Smooth muscle cell (in vitro differentiated cells): ENCODE results near the gene ACTL6B. TPM values are rescaled to one million over a fixed set of nuclear protein-coding genes. Genes with fewer than 3 reads are reported as not detected.
"Not testable (repeated sequence)": the region's sequence is repeated elsewhere in the genome, so short reads cannot be mapped to it uniquely, and the experiment has no call there.

Experiments
- DNase-seq: peaks from one replicate; lab custom pipeline; 2025; ENCODE audit not compliant: unreplicated experiment; lab: John Stamatoyannopoulos, UW
- H2AFZ ChIP-seq: fragments of 200-600 bp; sonication (generic); 2 replicates; pipeline ENCODE4 v1.6.0; 2016; ENCODE audit warnings: antibody characterized with exemption, low read depth, mild to moderate bottlenecking
- H3F3A ChIP-seq: fragments of 200-600 bp; sonication (generic); 2 replicates; pipeline ENCODE4 v1.6.0; 2017; ENCODE audit warnings: antibody characterized with exemption, low read depth
- H3K27ac ChIP-seq: fragments of 200-600 bp; sonication (generic); 2 replicates; pipeline ENCODE4 v1.5.1; 2016; ENCODE audit warnings: low read depth, mild to moderate bottlenecking
- H3K27me3 ChIP-seq: fragments of 200-600 bp; sonication (generic); 2 replicates; pipeline ENCODE4 v1.6.1; 2016; ENCODE audit warnings: low read depth, mild to moderate bottlenecking
- H3K36me3 ChIP-seq: fragments of 200-600 bp; sonication (generic); 2 replicates; pipeline ENCODE4 v1.5.1; 2016; ENCODE audit warnings: low read depth
- H3K4me1 ChIP-seq: fragments of 200-600 bp; sonication (generic); 2 replicates; pipeline ENCODE4 v1.5.1; 2016; ENCODE audit warnings: low read depth
- H3K4me2 ChIP-seq: fragments of 200-600 bp; sonication (generic); 2 replicates; pipeline ENCODE4 v1.6.0; 2016; ENCODE audit warnings: mild to moderate bottlenecking
- H3K4me3 ChIP-seq: fragments of 200-600 bp; sonication (generic); 2 replicates; pipeline ENCODE4 v1.5.1; 2016; ENCODE audit warnings: mild to moderate bottlenecking
- H3K79me2 ChIP-seq: fragments of 200-600 bp; sonication (generic); 2 replicates; pipeline ENCODE4 v1.6.0; 2016; ENCODE audit warnings: low read depth, mild to moderate bottlenecking
- H3K9ac ChIP-seq: fragments of 200-600 bp; sonication (generic); 2 replicates; pipeline ENCODE4 v1.6.0; 2016; ENCODE audit warnings: low read depth
- H3K9me3 ChIP-seq: fragments of 200-600 bp; sonication (generic); replicated peaks from 2 replicates; pipeline ENCODE4 v1.5.1; 2016; ENCODE audit warnings: low read depth
- H4K20me1 ChIP-seq: fragments of 200-600 bp; sonication (generic); 2 replicates; pipeline ENCODE4 v1.6.0; 2016; ENCODE audit warnings: low read depth
- CTCF ChIP-seq: fragments of 200-600 bp; sonication (generic); IDR thresholded peaks from 2 replicates; pipeline ENCODE4 v1.5.1; 2017; ENCODE audit warnings: borderline replicate concordance, mild to moderate bottlenecking, antibody characterized with exemption; ENCODE audit not compliant: insufficient read depth, poor library complexity, severe bottlenecking
- WGBS: methylation state at CpG from one replicate; pipeline ENCODE4 v1.1.7; 2016; ENCODE audit warnings: low lambda C conversion rate; 5-methylcytosine and 5-hydroxymethylcytosine counted together
- polyA plus RNA-seq: library from polyadenylated mRNA; unstranded; fragments of >200 nt; fragmentation: Nextera tagmentation; extraction: Ambion mirVana; gene quantifications from 2 replicates; pipeline ENCODE4 v1.2.1, GENCODE V29; 2016
- total RNA-seq: library from RNA; depleted of rRNA; stranded (reverse); fragments of >200 nt; gene quantifications from 2 replicates; pipeline ENCODE4 v1.2.3, GENCODE V29; 2014

ACTL6B gene
- total and polyA plus RNA-seq, 2 experiments from 2014 or later, result not detected

DNA sequence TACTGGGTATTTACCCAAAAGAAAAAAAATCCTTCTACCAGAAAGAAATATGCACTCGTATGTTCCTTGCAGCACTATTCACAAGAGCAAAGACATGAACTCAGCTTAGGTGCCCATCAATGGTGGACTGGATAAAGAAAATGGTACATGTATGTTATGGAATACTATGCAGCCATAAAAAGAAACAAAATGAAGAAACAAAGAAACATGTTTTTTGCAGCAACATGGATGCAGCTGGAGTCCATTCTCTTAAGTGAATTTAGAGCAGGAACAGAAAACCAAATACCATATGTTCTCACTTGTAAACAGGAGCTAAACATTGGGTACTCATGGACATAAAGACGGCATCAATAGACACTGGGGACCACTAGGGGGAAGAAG, 11.8 kb upstream of the ACTL6B start:
- Histone ChIP-seq H3K4me3 (no peak overlapping the region), H3K4me2 (no peak overlapping the region), H3K79me2 (no peaks in the 10 kb centered on the region), H4K20me1 (no peaks in the 10 kb centered on the region), H3K9ac (no peak overlapping the region), H3K27me3 (no peaks in the 10 kb centered on the region), H3K27ac (no peak overlapping the region), H3F3A (no peaks in the 10 kb centered on the region), H2AFZ (no peak overlapping the region), H3K4me1 (no peaks in the 10 kb centered on the region), H3K36me3 (no peaks in the 10 kb centered on the region), H3K9me3 (no peaks in the 10 kb centered on the region)
- no peak for DNase-seq
- no peak for TF ChIP-seq CTCF
- 94% methylated on average over 2 of the region's 2 CpGs for WGBS

DNA sequence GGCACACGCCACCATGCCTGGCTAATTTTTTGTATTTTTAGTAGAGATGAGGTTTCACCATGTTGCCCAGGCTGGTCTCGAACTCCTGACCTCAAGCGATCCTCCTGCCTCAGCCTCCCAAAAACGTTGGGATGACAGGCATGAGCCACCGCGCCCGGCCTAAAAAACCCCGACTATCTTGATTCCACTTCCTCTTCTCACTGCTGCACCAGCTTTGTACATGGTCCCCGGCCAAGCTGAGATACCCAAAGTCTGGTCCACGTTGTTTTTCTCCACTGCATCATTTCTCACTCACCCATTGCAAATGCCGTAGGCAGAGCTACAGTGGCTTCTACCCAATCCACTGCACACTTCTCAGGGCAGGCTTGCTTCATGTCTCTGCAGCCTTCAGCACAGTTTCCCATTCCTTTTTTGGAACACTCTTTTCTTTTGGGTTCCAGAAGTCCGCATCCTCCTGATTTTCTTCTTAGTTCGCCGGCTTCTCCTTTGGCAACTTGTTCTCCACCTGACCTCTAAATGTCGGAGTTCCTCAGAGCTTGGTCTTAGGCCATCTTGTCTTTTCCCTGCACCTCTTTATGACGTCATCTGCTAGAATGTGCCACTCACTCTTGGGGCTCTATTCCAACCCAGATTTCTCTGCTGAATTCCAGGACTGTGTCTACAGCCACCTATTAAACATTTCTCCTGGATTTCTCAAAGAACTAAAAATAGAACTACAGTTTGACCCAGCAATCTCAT, 11.3 kb upstream of the ACTL6B start:
- 89% methylated on average over 16 of the region's 16 CpGs for WGBS
- H2AFZ ChIP-seq, result no peak overlapping the region
- no peak for TF ChIP-seq CTCF

DNA sequence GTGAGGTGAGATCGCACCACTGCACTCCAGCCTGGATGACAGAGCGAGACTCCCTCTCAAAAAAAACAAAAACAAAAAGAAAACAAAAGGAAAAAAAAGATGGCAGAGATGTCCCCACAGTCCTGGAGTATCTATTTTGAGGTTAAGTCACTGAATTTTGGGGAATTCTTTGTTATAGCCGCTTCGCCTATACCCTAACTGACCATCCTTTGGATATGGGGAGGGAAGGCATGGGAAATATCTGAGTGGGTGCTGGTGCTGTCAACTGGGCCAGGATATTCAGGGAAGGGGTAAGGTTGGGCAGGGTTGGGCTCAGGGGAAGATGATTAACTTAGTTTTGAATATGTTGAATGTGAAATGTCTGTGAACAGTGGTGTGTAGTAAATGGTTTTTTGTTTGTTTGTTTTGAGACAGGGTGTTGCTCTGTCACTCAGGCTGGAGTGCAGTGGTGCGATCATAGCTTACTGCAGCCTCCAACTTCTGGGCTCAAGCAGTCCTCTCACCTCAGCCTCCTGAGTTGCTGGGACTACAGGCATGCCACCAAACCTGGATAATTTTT, 9.0 kb upstream of the ACTL6B start:
- H2AFZ ChIP-seq, result no peak overlapping the region
- no peak overlapping the region for H3K9ac ChIP-seq
- H3K4me1 ChIP-seq, result no peaks in the 10 kb centered on the region
- no peak overlapping the region for H3K4me3 ChIP-seq
- TF ChIP-seq CTCF, result no peak
- H3K27ac ChIP-seq, result no peak overlapping the region
- H3K79me2 ChIP-seq, result no peaks in the 10 kb centered on the region
- no peak overlapping the region for H3K4me2 ChIP-seq
- no peaks in the 10 kb centered on the region for H3K27me3 ChIP-seq
- no peaks in the 10 kb centered on the region for H3K9me3 ChIP-seq
- no peaks in the 10 kb centered on the region for H3F3A ChIP-seq
- H3K36me3 ChIP-seq, result no peaks in the 10 kb centered on the region
- 93% methylated on average over 5 of the region's 5 CpGs for WGBS
- no peak for DNase-seq
- H4K20me1 ChIP-seq, result no peaks in the 10 kb centered on the region

More for the DNA sequence above, 11.3 kb upstream of the ACTL6B start:
- Histone ChIP-seq H3K4me3 (no peak overlapping the region), H4K20me1 (no peaks in the 10 kb centered on the region), H3K4me2 (no peak overlapping the region), H3F3A (no peaks in the 10 kb centered on the region), H3K79me2 (no peaks in the 10 kb centered on the region), H3K9me3 (no peaks in the 10 kb centered on the region), H3K27ac (no peak overlapping the region), H3K27me3 (no peaks in the 10 kb centered on the region), H3K36me3 (no peaks in the 10 kb centered on the region), H3K9ac (no peak overlapping the region), H3K4me1 (no peaks in the 10 kb centered on the region)
- DNase-seq, result no peak

DNA sequence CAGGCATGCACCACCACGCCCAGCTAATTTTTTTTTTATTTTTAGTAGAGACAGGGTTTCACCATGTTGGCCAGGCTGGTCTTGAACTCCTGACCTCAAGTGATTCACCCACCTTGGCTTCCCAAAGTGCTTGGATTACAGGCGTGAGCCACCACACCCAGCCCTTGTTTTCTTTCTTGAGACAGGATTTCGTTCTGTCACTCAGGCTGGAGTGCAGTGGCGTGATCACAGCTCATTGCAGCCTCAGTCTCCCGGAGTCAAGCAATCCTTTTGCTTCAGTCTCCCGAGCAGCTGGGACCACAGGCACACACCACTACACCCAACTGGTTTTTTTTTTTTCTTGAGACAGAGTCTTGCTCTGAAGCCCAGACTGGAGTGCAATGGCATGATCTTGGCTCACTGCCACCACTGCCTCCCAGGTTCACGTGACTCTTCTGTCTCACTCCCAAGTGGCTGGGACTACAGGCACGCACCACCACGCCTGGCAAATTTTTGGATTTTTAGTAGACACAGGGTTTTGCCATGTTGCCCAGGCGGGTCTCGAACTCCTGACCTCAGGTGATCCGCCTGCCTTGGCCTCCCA, 6.0 kb upstream of the ACTL6B start:
- not testable (repeated sequence) for DNase-seq, H3K4me3 ChIP-seq, H4K20me1 ChIP-seq, H2AFZ ChIP-seq, H3K27ac ChIP-seq, H3K36me3 ChIP-seq, H3K9me3 ChIP-seq, H3K79me2 ChIP-seq, H3K9ac ChIP-seq, H3K4me1 ChIP-seq, H3K4me2 ChIP-seq, H3F3A ChIP-seq
- WGBS, result 90% methylated on average over 12 of the region's 12 CpGs
- H3K27me3 ChIP-seq, result peaks cover 11% of the 10 kb centered on the region
